Measurements from ENCODE around the gene IQSEC1.

Gene IQSEC1

DNA sequence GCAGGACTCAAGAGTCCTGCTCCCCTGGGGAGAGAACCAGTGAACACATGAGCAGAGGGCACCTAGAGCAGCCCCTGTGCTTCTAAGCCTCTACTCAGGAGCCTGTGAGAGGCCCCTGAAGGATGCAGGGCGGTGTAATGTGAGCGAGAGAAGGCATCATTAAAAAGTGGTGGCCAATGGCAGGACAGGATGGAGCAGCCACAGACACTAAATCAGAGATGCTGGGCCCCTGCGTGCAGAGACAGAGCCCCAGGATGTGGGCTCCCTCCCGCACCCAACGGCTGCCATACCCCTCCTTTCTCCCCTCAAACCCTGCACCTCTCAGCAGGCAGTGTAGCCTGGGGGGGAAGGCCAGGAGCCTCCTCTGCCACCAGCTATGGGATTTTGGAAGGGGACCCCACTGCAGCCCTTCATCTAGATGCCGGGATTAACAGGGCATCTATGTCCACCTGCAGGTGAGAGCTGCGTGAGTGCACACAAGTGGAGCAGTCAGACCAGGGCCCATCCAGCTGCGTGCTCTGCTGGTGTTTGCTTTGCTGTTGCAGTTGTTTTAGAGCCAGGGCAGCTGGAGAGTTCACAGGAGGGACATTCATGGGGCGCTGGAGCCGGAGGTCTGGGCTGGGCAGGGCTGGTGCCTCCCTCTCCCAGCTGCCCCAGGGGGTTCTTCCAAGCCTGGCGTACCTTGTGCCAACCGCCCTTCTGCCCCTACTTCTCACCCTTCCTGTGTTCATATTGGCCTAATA lies 5.1 kb upstream of the IQSEC1 start:
- Histone ChIP-seq H3K4me1 (no peaks in the 10 kb centered on the region), H3K4me3 (ENCODE audit: low read depth, low read length) (no peak overlapping the region), H2AFZ (no peak overlapping the region), H3K36me3 (ENCODE audit: control insufficient read depth, insufficient read depth, low read length) (no peaks in the 10 kb centered on the region), H3K27me3 (ENCODE audit: control insufficient read depth, insufficient read depth, low read length) (no peaks in the 10 kb centered on the region), H3K4me2 (ENCODE audit: low read length) (no peak overlapping the region), H3K27ac (no peak overlapping the region), H3K9ac (no peak overlapping the region), H3K9me3 (ENCODE audit: control insufficient read depth, low read length) (no peaks in the 10 kb centered on the region), H3K79me2 (no peaks in the 10 kb centered on the region)
- TF ChIP-seq, protein P1, sequence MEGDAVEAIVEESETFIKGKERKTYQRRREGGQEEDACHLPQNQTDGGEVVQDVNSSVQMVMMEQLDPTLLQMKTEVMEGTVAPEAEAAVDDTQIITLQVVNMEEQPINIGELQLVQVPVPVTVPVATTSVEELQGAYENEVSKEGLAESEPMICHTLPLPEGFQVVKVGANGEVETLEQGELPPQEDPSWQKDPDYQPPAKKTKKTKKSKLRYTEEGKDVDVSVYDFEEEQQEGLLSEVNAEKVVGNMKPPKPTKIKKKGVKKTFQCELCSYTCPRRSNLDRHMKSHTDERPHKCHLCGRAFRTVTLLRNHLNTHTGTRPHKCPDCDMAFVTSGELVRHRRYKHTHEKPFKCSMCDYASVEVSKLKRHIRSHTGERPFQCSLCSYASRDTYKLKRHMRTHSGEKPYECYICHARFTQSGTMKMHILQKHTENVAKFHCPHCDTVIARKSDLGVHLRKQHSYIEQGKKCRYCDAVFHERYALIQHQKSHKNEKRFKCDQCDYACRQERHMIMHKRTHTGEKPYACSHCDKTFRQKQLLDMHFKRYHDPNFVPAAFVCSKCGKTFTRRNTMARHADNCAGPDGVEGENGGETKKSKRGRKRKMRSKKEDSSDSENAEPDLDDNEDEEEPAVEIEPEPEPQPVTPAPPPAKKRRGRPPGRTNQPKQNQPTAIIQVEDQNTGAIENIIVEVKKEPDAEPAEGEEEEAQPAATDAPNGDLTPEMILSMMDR (IDR thresholded peaks at IDR 0.05) = no peak

DNA sequence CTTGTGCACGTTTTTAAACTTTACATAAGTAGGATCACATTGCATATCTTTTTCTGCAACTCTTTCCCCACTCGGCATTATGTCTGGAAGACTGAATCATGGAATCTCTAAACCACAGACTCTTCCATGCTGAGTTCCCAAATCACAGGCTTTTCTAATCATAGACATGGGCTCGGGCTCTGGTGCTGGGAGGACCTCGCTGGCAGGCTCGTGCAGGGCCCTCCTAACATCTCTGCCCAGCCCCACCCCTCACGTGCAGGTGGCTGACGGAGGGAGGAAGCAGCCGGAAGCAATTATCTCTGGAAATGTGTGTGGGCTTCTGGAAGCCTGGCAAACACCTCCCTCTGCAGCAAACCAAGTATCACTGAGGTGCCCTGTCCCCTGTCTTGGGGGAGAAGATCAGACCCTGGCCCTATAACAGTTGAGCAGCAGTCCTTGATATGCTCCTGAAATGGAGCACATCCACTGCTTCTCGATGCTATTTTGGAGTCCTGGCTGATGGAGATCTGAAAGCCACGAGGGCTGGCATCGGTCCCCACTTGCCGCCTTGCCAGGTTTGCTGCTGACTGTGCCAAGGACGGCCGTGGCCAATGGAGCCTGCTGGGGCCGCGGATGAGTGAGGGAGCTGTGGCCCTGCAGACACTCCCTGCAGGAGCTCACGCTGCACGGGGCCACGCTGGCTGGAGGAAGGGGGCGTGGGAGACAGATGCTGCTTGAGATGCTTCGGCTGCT lies 4.4 kb upstream of the IQSEC1 start:
- no peak overlapping the region for H3K4me2 ChIP-seq (ENCODE audit: low read length)
- H3K27ac ChIP-seq = no peak overlapping the region
- H3K9ac ChIP-seq = no peak overlapping the region
- no peaks in the 10 kb centered on the region for H3K4me1 ChIP-seq
- no peaks in the 10 kb centered on the region for H3K9me3 ChIP-seq (ENCODE audit: control insufficient read depth, low read length)
- H2AFZ ChIP-seq = no peak overlapping the region
- H3K79me2 ChIP-seq = no peaks in the 10 kb centered on the region
- H3K36me3 ChIP-seq (ENCODE audit: control insufficient read depth, insufficient read depth, low read length) = no peaks in the 10 kb centered on the region
- no peak overlapping the region for H3K4me3 ChIP-seq (ENCODE audit: low read depth, low read length)
- H3K27me3 ChIP-seq (ENCODE audit: control insufficient read depth, insufficient read depth, low read length) = no peaks in the 10 kb centered on the region
- TF ChIP-seq, protein P1 (IDR thresholded peaks at IDR 0.05) = no peak

DNA sequence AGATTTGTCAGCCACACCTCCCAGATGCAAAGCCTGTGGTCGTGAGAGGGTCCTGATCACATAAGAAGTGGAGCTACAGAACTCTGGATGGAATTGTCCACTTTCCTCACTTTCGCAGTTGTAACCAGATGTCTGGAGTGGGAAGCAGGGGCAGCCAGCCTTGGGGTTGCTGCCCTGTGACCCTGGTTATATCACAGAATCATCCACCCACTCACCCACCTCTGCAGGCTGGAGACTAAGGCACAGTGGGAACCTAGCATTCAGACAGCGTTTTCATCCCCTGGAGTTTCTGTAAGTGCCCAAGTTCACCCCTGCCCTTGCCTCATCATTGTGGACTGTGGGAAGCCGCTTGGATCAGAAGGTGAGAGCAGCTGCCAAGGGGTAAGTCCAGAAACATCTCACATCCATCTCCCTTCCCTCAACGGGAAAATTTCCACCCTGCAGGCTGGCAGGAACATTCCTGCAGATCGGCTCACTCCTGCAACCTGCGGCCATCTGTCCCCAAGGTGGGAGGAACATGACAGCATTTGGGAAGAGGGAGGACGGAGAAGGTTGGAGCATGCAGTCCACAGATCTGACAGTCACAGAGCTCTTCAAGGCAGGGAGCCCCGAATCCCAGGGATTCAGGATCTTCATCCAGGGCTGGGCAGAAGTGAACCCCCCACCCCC lies 2.9 kb upstream of the IQSEC1 start:
- TF ChIP-seq, protein P1 (IDR thresholded peaks at IDR 0.05) = no peak
- Histone ChIP-seq H3K27ac (no peak overlapping the region), H3K9me3 (ENCODE audit: control insufficient read depth, low read length) (no peaks in the 10 kb centered on the region), H3K79me2 (no peaks in the 10 kb centered on the region), H3K4me3 (ENCODE audit: low read depth, low read length) (no peak overlapping the region), H3K36me3 (ENCODE audit: control insufficient read depth, insufficient read depth, low read length) (no peaks in the 10 kb centered on the region), H3K4me1 (no peaks in the 10 kb centered on the region), H3K9ac (no peak overlapping the region), H3K4me2 (ENCODE audit: low read length) (no peak overlapping the region), H2AFZ (no peak overlapping the region), H3K27me3 (ENCODE audit: control insufficient read depth, insufficient read depth, low read length) (no peaks in the 10 kb centered on the region)

DNA sequence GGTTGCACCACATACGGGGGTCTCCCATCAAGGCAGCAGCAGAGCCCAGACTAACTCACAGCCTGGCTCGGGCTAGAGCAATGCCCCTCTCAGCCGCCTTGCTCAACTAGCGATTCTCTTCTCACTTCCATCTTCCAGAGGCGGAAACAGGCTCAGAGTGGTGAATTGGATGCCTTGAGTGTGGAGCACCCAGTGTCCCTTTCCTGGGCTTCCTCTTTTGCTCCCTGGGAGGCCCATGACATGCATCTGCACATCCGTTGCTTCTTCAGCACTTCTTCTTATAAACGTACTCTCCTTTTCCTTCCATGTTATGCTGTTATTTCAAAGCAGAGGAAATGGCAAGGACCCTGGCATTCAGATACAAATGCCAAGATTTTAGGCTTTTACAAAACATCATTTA lies 2.1 kb upstream of the IQSEC1 start:
- H3K27me3 ChIP-seq (ENCODE audit: control insufficient read depth, insufficient read depth, low read length) = no peaks in the 10 kb centered on the region
- no peak overlapping the region for H3K9ac ChIP-seq
- no peak overlapping the region for H3K4me2 ChIP-seq (ENCODE audit: low read length)
- H2AFZ ChIP-seq = no peak overlapping the region
- TF ChIP-seq, protein P1 (IDR thresholded peaks at IDR 0.05) = no peak
- H3K9me3 ChIP-seq (ENCODE audit: control insufficient read depth, low read length) = no peaks in the 10 kb centered on the region
- no peak overlapping the region for H3K27ac ChIP-seq
- H3K79me2 ChIP-seq = no peaks in the 10 kb centered on the region
- H3K4me1 ChIP-seq = no peaks in the 10 kb centered on the region
- H3K36me3 ChIP-seq (ENCODE audit: control insufficient read depth, insufficient read depth, low read length) = no peaks in the 10 kb centered on the region
- no peak overlapping the region for H3K4me3 ChIP-seq (ENCODE audit: low read depth, low read length)

Data from parathyroid adenoma (tissue), 2 donors.